ENCODE results near the gene CAP1. TPM values are rescaled to one million over a fixed set of nuclear protein-coding genes. Genes with fewer than 3 reads are reported as not detected.
A peak's percentile ranks its signal among the peaks of the same experiment; 100 is the strongest.

Gene CAP1
- total and polyA plus RNA-seq, 2 of the 4 experiments (the other 2 are of a cell fraction) = 434 to 756 TPM

DNA sequence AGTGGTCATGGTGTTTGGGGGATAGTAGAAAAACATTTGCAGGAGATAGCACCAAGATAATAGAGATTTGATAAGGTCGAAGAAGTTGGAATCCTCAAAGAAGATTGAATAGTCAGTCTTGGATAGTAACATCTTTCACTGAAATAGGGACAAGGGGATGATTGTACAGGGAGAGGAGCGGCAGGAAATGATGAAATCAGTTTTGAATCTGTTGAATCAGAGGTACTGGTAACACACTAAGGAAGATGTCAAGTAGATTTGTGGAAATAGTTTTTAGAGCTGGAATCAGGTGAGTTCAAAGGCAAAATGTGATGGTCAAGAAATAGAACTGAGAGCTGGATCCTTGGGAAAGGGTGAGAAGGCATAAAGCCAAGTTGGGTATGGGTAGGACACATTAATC is 26.5 kb downstream of the CAP1 start:
- H3K56ac ChIP-seq (ENCODE audit: extremely low read depth, insufficient read depth, low read length) = no peak overlapping the region
- no peak overlapping the region for H2BK120ac ChIP-seq (ENCODE audit: low read depth, low read length)
- no peak overlapping the region for H4K91ac ChIP-seq (ENCODE audit: insufficient read depth, low read depth, low read length)
- CTCF ChIA-PET = no interaction called here
- peak; percentile 47 for DNase-seq
- H4K20me1 ChIP-seq (ENCODE audit: insufficient read depth, low read length) = peaks cover 15% of the 10 kb centered on the region
- in situ Hi-C loops (cut with MboI; ENCODE audit: low sequenced_read_pairs) (no loop called here), dilution Hi-C loops (cut with HindIII; ENCODE audit: low sequenced_read_pairs, unreplicated experiment) (no loop called here), intact Hi-C loops (cut with micrococcal nuclease) (no loop called here)
- no peak overlapping the region for H4K5ac ChIP-seq (ENCODE audit: low read depth, low read length)
- BruUV-seq (replicated peaks) = no TSS peak
- 71% methylated on average over 1 of the region's 2 CpGs; no CpG with 5 or more reads in 1 of the 2 experiments for WGBS, 2 experiments (ENCODE audit: extremely low coverage in 2 of 2, insufficient read length in 1 of 2)
- no peak overlapping the region for H3K9ac ChIP-seq (ENCODE audit: low read depth, low read length)
- H3K18ac ChIP-seq (ENCODE audit: low read depth, low read length) = no peak overlapping the region
- peaks cover 6% of the 10 kb centered on the region for H3K9me1 ChIP-seq (ENCODE audit: insufficient read depth, low read length)
- H3K14ac ChIP-seq (replicated peaks; ENCODE audit: low read depth, low read length) = no peak overlapping the region; the same call in 1 of the 2 replicates
- peak overlapping the region; percentile 60 for H2BK5ac ChIP-seq (ENCODE audit: low read depth, low read length, poor library complexity, severe bottlenecking)
- no peak overlapping the region for H3K4me3 ChIP-seq (ENCODE audit: insufficient read depth, low read depth, low read length)
- H3K4me1 ChIP-seq (ENCODE audit: control insufficient read depth, insufficient read depth, low read length) = no peaks in the 10 kb centered on the region
- no peaks in the 10 kb centered on the region for H3K27me3 ChIP-seq (ENCODE audit: control insufficient read depth, insufficient read depth, low read length)
- peak overlapping the region; percentile 63; the same call in 1 of the 2 replicates for H2BK20ac ChIP-seq (ENCODE audit: low read depth, low read length)
- H3K4me2 ChIP-seq (ENCODE audit: low read depth, low read length) = no peak overlapping the region
- no peak overlapping the region for H2AFZ ChIP-seq (replicated peaks; ENCODE audit: low read length, poor library complexity)
- H2AK5ac ChIP-seq (ENCODE audit: low read depth, low read length) = no peak overlapping the region
- TF ChIP-seq NFE2L2 (IDR thresholded peaks at IDR 0.05; ENCODE audit: low read depth, low read length) (no peak), BHLHE40 (IDR thresholded peaks at IDR 0.05; ENCODE audit: low read depth, low read length) (no peak), SMC3 (IDR thresholded peaks at IDR 0.05; ENCODE audit: low read depth, low read length) (no peak), CHD1 (IDR thresholded peaks at IDR 0.05; ENCODE audit: low read depth, low read length) (no peak), MAZ (IDR thresholded peaks at IDR 0.05; ENCODE audit: borderline replicate concordance, low read depth, low read length) (no peak), CEBPB (IDR thresholded peaks at IDR 0.05; ENCODE audit: low read depth, low read length) (peak; percentile 59)
- TF ChIP-seq, protein P1, sequence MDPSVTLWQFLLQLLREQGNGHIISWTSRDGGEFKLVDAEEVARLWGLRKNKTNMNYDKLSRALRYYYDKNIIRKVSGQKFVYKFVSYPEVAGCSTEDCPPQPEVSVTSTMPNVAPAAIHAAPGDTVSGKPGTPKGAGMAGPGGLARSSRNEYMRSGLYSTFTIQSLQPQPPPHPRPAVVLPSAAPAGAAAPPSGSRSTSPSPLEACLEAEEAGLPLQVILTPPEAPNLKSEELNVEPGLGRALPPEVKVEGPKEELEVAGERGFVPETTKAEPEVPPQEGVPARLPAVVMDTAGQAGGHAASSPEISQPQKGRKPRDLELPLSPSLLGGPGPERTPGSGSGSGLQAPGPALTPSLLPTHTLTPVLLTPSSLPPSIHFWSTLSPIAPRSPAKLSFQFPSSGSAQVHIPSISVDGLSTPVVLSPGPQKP (IDR thresholded peaks at IDR 0.05; ENCODE audit: borderline replicate concordance, low read depth, low read length) = no peak
- H3K9me3 ChIP-seq (ENCODE audit: control insufficient read depth, insufficient read depth, low read length) = no peaks in the 10 kb centered on the region
- no peak overlapping the region; the same call in 1 of the 2 replicates for H3K4ac ChIP-seq (ENCODE audit: low read depth, low read length)
- no peak; the same call in 1 of the 2 replicates for ATAC-seq (ENCODE audit: low read depth)
- peak overlapping the region; percentile 73 for H3K23ac ChIP-seq (ENCODE audit: low read depth, low read length)
- peak overlapping the region; percentile 55 for H2AK9ac ChIP-seq (replicated peaks; ENCODE audit: low read depth, low read length, poor library complexity)
- H3K79me1 ChIP-seq (ENCODE audit: low read depth in 1 of 2, low read length in 2 of 2) = peaks cover 35 to 72% of the 10 kb centered on the region in 2 experiments
- H3K36me3 ChIP-seq (ENCODE audit: control insufficient read depth, insufficient read depth, low read length) = peaks cover 75% of the 10 kb centered on the region
- POLR2A ChIA-PET (ENCODE audit: unreplicated experiment) = no interaction called here
- no peak overlapping the region for H3K27ac ChIP-seq (ENCODE audit: insufficient read depth, low read length)
- H4K8ac ChIP-seq (ENCODE audit: low read depth in 2 of 2, low read length in 2 of 2) = peak overlapping the region in 1 of 2 experiments; percentile 19; a peak in 1 of 4 replicates
- H2BK15ac ChIP-seq (ENCODE audit: low read depth, low read length) = no peak overlapping the region
